Fibroblast of villous mesenchyme (primary cell): ENCODE measurements around the gene BLTP3A. TPM values are rescaled to one million over a fixed set of nuclear protein-coding genes. Genes with fewer than 3 reads are reported as not detected.
"Not testable (repeated sequence)": the region's sequence is repeated elsewhere in the genome, so short reads cannot be mapped to it uniquely, and the experiment has no call there.

Experiments
- DNase-seq: peaks from one replicate; pipeline ENCODE4 v3.0.0-alpha.2; 2010; ENCODE audit warnings: low read depth
- H3K4me3 ChIP-seq: 2 replicates; pipeline ENCODE4 v1.5.1; 2011; ENCODE audit warnings: low read depth, mild to moderate bottlenecking, low read length
- total RNA-seq: library from RNA; depleted of rRNA; stranded (reverse); fragments of >200 nt; gene quantifications from 2 replicates; pipeline ENCODE4 v1.2.3, GENCODE V29; 2012
- TF ChIP-seq, protein P1 (sequence below): IDR thresholded peaks from 2 replicates; pipeline ENCODE4 v1.5.1; 2012; ENCODE audit warnings: low read depth, mild to moderate bottlenecking, low read length; ENCODE audit not compliant: insufficient read depth

BLTP3A gene
- total RNA-seq, 1 donor = 12.5 TPM

DNA sequence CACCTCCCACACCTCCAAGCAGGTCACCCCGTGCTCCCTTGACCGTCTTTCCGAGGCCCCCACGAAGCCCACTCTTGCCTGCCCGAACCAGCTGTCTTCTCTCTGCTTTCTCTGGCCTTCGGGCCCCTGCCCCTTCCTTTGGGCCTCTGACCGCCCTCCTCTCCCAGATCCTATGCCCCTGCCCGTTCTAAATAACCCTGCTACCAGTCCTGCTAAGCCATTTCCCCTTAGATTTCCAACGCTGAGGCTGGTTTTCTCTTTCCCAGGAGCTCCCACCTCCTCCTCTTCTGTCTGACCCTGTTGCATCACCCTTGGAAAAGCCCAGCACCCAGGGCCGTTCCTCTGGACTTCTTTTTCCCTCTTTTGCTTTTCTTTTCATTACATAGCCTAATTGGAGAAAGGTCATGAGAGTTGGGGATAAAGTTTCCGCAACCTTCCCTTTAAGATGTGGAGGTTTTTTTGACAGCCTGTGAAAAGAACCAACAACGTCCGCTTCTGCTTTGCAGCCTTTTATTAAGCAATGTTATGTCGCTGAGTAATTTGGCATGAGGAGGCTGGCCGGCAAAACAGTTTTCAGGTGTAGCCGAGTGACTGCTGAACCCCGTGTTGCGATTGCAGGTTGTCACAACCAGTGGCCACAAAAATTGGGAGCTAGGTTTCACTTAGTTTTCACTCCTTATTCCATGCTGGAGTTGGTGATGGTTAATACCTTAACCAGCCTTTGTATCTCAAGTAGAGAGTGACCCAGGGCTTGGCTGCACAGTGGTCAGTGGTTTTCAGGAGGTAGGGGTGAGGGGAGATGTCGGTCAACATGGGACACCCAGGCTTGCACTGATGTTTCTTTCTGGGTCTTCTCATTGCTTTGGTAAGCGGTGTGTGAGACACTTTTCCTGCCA lies 970 bp downstream of the BLTP3A start:
- H3K4me3 ChIP-seq = peak overlapping the region; percentile 85
- TF ChIP-seq, protein P1, sequence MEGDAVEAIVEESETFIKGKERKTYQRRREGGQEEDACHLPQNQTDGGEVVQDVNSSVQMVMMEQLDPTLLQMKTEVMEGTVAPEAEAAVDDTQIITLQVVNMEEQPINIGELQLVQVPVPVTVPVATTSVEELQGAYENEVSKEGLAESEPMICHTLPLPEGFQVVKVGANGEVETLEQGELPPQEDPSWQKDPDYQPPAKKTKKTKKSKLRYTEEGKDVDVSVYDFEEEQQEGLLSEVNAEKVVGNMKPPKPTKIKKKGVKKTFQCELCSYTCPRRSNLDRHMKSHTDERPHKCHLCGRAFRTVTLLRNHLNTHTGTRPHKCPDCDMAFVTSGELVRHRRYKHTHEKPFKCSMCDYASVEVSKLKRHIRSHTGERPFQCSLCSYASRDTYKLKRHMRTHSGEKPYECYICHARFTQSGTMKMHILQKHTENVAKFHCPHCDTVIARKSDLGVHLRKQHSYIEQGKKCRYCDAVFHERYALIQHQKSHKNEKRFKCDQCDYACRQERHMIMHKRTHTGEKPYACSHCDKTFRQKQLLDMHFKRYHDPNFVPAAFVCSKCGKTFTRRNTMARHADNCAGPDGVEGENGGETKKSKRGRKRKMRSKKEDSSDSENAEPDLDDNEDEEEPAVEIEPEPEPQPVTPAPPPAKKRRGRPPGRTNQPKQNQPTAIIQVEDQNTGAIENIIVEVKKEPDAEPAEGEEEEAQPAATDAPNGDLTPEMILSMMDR = no peak
- DNase-seq = peak; percentile 82

DNA sequence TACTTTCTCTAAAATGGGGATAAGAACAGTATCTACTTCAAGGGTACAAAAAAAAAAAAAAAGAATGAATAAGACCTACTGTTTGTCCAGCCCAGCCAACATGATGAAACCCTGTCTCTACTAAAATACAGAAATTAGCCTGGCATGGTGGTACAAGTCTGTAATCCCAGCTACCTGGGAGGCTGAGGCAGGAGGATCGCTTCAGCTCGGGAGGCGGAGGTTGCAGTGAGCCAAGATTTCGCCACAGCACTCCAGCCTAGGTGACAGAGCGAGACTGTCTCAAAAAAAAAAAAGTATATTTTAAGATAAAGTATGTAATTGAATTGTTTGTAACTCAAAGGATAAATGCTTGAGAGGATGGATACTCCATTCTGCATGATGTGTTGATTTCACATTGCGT lies 2.0 kb downstream of the BLTP3A start:
- DNase-seq = no peak
- TF ChIP-seq, protein P1 = no peak
- H3K4me3 ChIP-seq = no peak overlapping the region

DNA sequence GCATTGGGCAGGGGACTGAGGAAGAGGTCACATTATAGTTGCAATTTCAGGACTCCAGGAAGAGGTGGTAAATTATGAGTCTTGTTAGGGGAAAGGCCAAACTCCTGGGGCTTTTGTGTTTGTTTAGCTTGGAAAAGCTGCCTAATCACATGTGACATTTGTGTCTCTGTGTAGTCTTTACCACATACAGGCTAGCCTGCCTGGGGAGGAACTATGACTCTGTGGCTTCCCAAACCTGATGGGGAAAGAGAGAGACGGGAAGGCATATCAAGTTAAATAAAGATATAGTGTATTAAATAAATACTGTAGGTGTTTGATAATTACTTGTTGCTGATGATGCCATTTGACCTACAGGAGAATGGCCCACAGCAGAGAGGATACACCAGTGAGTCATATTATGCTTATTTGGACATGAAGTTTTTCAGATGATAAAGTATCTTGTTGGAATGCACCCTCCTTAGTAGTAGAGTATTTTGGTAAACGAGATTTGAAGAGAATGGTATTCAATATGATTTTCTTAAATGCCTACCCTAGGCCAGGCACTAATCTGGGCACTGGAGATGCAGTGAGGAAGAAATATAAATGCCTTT lies 4.0 kb downstream of the BLTP3A start:
- DNase-seq = peak; percentile 30
- no peak overlapping the region for H3K4me3 ChIP-seq
- TF ChIP-seq, protein P1 = no peak

DNA sequence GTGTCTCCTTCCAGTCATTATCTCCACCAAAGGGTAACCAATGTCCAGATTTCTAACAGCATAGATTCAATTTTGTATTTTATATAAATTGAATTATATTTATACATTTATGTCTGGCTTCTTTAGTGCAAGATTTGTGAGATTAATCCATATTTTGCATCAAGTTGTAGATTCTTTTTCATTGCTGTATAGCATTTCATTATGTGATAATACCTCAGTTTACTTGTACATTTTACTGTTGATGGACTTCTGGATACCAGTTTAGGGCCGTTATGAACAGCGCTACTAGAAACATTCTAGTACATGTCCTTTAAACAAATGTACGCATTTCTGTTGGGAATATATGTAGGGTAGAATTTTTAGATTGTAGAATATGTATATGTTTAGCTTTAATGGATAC lies 6.2 kb downstream of the BLTP3A start:
- TF ChIP-seq, protein P1 = no peak
- H3K4me3 ChIP-seq = no peak overlapping the region
- DNase-seq = no peak

DNA sequence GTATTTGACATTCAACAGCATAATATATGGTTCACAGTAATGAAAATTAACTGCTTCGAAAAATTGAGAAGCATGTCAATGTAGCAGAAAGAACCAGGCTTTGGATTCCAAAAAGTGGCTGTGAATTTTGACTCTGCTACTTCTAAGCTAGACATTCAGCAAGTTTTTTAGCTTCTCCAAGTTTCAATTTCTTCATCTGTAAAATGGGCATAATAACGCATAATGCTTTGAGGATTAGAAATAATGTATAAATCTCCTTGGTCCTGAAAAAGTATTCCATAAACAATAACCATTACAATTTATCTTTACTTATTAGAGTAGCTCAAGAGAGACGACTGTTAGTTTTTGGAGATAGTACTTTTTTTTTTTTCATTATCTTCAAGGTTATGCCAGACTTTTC lies 7.7 kb downstream of the BLTP3A start:
- no peak overlapping the region for H3K4me3 ChIP-seq
- TF ChIP-seq, protein P1 = no peak
- DNase-seq = no peak

DNA sequence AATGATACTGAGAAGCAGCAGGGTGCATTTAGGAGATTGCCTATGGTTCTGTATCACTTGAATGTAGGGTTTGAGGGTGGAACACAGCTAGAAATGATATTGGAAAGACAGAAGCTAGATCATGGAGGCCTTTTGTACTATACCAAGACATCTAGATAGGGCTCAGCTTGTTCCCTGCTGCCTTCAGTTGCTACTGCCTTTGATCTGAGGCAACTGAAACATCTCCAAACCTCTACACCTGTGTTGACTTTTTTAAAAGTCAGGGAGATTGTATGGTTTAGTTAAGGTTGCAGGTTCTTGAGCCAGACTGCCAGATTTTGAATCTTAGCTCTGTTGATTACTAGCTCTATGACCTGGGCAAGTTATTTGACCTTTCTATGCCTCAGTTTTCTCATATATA lies 12.7 kb downstream of the BLTP3A start:
- TF ChIP-seq, protein P1 = no peak
- H3K4me3 ChIP-seq = no peak overlapping the region
- no peak for DNase-seq

DNA sequence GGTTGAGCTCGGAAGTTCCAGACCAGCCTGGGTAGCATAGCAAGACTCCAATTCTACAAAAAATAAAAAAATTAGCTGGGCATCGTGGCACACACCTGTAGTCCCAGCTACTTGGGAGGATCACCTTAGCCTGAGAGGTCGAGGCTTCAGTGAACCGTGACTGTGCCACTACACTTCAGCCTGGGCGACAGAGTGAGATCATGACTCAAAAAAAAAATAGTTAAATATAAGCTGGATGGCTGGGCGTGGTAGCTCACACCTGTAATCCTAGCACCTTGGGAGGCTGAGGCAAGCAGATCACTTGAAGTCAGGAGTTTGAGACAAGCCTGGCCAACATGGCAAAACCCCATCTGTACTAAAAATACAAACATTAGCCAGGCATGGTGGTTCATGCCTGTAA lies 13.2 kb downstream of the BLTP3A start:
- not testable (repeated sequence) for H3K4me3 ChIP-seq, DNase-seq
